CD4-positive, alpha-beta T cell (primary cell): ENCODE measurements around the gene HIBADH. TPM values are rescaled to one million over a fixed set of nuclear protein-coding genes. Genes with fewer than 3 reads are reported as not detected.
"Not testable (repeated sequence)": the region's sequence is repeated elsewhere in the genome, so short reads cannot be mapped to it uniquely, and the experiment has no call there.

Source experiments
- ATAC-seq: fragments of 200-7000 bp; cut with Tn5 transposase; one replicate; pipeline ENCODE4 v1.10.0; 2022; ENCODE audit warnings: mild to moderate bottlenecking; ENCODE audit not compliant: poor library complexity
- CTCF ChIA-PET: fragments of 350-600 bp; sonication (Branson Sonifier 250); formaldehyde crosslinking; loops from one replicate; lab custom pipeline; 2021; ENCODE audit warnings: antibody characterized with exemption, inconsistent platforms; lab: Charles Lee
- POLR2A ChIA-PET: fragments of 350-600 bp; sonication (Branson Sonifier 250); formaldehyde crosslinking; loops from one replicate; lab custom pipeline; 2021; ENCODE audit warnings: antibody characterized with exemption, inconsistent platforms; lab: Charles Lee
- DNase-seq, 14 experiments: peaks; one replicate each; pipeline ENCODE4 v3.0.0-alpha.2; 2013 to 2020; ENCODE audit warnings: mixed read lengths in 2 of 14
- H3K27ac ChIP-seq, 2 donors: one replicate each; pipeline versions ENCODE4 v1.5.1 to v1.7.0; 2013; ENCODE audit warnings: low read length in 2 of 2, low read depth in 1 of 2, mild to moderate bottlenecking in 1 of 2
- H3K27me3 ChIP-seq, 2 experiments: 1 replicate in 1 of 2; 2 replicates in 1 of 2; pipeline versions ENCODE4 v1.6.1 to v1.7.0; 2013; ENCODE audit warnings: low read length in 2 of 2, control low read depth in 1 of 2, mild to moderate bottlenecking in 1 of 2, moderate library complexity in 1 of 2; ENCODE audit not compliant: insufficient read depth in 2 of 2, control insufficient read depth in 1 of 2
- H3K36me3 ChIP-seq: one replicate; pipeline ENCODE4 v1.6.1; 2013; ENCODE audit warnings: low read length, control low read depth; ENCODE audit not compliant: insufficient read depth
- H3K4me1 ChIP-seq: one replicate; pipeline ENCODE4 v1.6.1; 2013; ENCODE audit warnings: low read length, control low read depth; ENCODE audit not compliant: insufficient read depth
- H3K4me3 ChIP-seq: one replicate; pipeline ENCODE4 v1.5.1; 2013; ENCODE audit warnings: mild to moderate bottlenecking, low read length, moderate library complexity
- H3K9me3 ChIP-seq, 2 experiments: 1 replicate in 1 of 2; 2 replicates in 1 of 2; pipeline versions ENCODE4 v1.6.1 to v1.7.0; 2013; ENCODE audit warnings: low read length in 2 of 2, mild to moderate bottlenecking in 2 of 2, control low read depth in 1 of 2, moderate library complexity in 1 of 2; ENCODE audit not compliant: control insufficient read depth in 1 of 2, insufficient read depth in 1 of 2
- H3K27ac Mint-ChIP-seq: one replicate; pipeline ENCODE4 v1.8.0; 2020; ENCODE audit warnings: mixed read lengths
- H3K27me3 Mint-ChIP-seq: one replicate; pipeline ENCODE4 v1.8.0; 2021; ENCODE audit warnings: mixed read lengths
- H3K36me3 Mint-ChIP-seq: one replicate; pipeline ENCODE4 v1.8.0; 2021; ENCODE audit warnings: low read depth, mixed read lengths
- H3K4me1 Mint-ChIP-seq: one replicate; pipeline ENCODE4 v1.8.0; 2021; ENCODE audit warnings: low read depth, mixed read lengths
- H3K4me3 Mint-ChIP-seq: one replicate; pipeline ENCODE4 v1.8.0; 2020; ENCODE audit warnings: mild to moderate bottlenecking, mixed read lengths
- H3K9me3 Mint-ChIP-seq: one replicate; pipeline ENCODE4 v1.8.0; 2020; ENCODE audit warnings: mixed read lengths
- CTCF ChIP-seq: fragments of 200-600 bp; IDR thresholded peaks from one replicate; pipeline ENCODE4 v1.8.0; 2022; ENCODE audit warnings: antibody characterized with exemption, mild to moderate bottlenecking
- intact Hi-C, 2 experiments: fragments of 100-400 bp; cut with DNase I in 1 of 2; cut with micrococcal nuclease in 1 of 2; formaldehyde crosslinking; loops; one replicate each; pipeline versions ENCODE4 v1.15.1 to v1.9.0; 2023 to 2025; cut with DNase I, micrococcal nuclease
- total RNA-seq, 174 experiments: library from RNA in 2 of 174; stranded (reverse) in 2 of 174; gene quantifications; one replicate each; pipeline ENCODE4 v1.2.3 and lab custom pipeline; 2021 to 2026

Gene HIBADH
- total RNA-seq, 2 experiments from 2014 or later: 6.3 to 8.4 TPM

DNA sequence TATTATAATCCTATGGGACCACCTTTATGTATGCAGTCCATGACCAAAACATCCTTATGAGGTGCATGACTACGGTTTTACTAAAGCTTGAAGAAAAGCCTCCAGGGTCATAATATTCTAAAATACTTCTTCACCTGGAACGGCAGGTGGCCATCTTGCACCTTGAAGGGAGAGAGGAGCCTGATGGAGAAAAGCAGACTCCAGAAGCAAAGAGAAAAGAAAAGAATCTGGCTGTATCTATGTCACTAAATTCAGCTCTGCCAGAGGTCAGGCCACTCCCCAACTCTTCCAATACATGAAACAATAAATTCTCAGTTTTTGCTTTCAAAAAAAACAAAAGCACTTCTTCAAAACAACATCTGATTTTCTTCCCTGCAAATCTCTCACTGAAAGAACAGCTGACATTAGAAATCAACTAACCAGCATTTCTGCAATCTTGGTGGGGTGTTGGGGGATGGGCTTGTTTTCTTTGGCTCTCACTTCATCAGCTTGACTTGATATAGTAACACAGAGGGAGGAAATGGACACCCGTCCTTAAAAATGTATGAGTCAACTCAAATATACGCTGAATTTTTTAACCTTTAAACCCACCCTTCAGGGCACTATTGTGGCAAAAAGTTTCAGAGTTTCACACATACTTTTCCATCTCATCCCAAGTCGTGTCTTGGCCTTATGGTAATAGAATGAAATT is 21.7 kb downstream of the HIBADH start:
- no peaks in the 10 kb centered on the region for H3K9me3 Mint-ChIP-seq
- DNase-seq (no peak), ATAC-seq (no peak)
- H3K27ac Mint-ChIP-seq: no peak overlapping the region
- ChIA-PET CTCF (interaction anchor here (1.2 to 1.3 kb wide), 2 partner anchors 9 to 133 kb away, joined by 3 read pairs; no protein-coding TSS in a partner anchor), POLR2A (no interaction called here)
- Histone ChIP-seq H3K27me3 (no peaks in the 10 kb centered on the region), H3K9me3 (no peaks in the 10 kb centered on the region), H3K36me3 (no peaks in the 10 kb centered on the region), H3K4me3 (no peak overlapping the region), H3K27ac (no peak overlapping the region), H3K4me1 (no peaks in the 10 kb centered on the region)
- peaks cover 34% of the 10 kb centered on the region for H3K4me1 Mint-ChIP-seq
- no peak for TF ChIP-seq CTCF
- no peak overlapping the region for H3K4me3 Mint-ChIP-seq
- H3K27me3 Mint-ChIP-seq: no peaks in the 10 kb centered on the region
- intact Hi-C loops: no loop called here
- H3K36me3 Mint-ChIP-seq: peaks cover 60% of the 10 kb centered on the region

- peaks cover 38% of the 10 kb centered on the region for H3K4me1 Mint-ChIP-seq
- H3K27ac ChIP-seq: no peak overlapping the region
- H3K36me3 ChIP-seq: no peaks in the 10 kb centered on the region
- ChIA-PET POLR2A (no interaction called here), CTCF (no interaction called here)
- no peaks in the 10 kb centered on the region for H3K9me3 ChIP-seq
- peaks cover 52% of the 10 kb centered on the region for H3K36me3 Mint-ChIP-seq
- no peak overlapping the region for H3K27ac Mint-ChIP-seq
- intact Hi-C loops: no loop called here
- no peak for TF ChIP-seq CTCF
- no peaks in the 10 kb centered on the region for H3K27me3 Mint-ChIP-seq
- DNase-seq: no peak
- H3K4me1 ChIP-seq: peaks cover 4% of the 10 kb centered on the region
- H3K27me3 ChIP-seq: no peaks in the 10 kb centered on the region
- no peak for ATAC-seq
- no peak overlapping the region for H3K4me3 Mint-ChIP-seq
- no peaks in the 10 kb centered on the region for H3K9me3 Mint-ChIP-seq
- no peak overlapping the region for H3K4me3 ChIP-seq
Measured at GRCh38 chr7:27639851-27640250, 22.8 kb downstream of the HIBADH start.

DNA sequence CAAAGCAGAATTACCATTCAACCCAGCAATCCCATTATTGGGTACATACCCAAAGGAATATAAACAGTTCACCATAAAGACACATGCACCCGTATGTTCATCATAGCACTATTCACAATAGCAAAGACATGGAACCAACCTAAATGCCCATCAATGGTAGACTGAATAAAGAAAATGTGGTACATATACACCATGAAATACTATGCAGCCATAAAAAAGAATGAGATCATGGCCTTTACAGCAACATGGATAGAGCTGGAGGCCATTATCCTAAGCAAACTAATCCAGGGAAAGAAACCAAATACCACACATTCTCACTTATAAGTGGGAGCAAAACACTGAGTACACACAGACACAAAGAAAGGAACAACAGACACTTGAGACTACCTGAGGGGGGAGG is 23.6 kb downstream of the HIBADH start:
- CTCF ChIA-PET, H3K9me3 Mint-ChIP-seq, H3K9me3 ChIP-seq, ATAC-seq, DNase-seq, H3K4me1 ChIP-seq, H3K27ac Mint-ChIP-seq, H3K36me3 ChIP-seq, H3K4me3 ChIP-seq, H3K4me3 Mint-ChIP-seq, H3K27me3 Mint-ChIP-seq, H3K27ac ChIP-seq, intact Hi-C loops, POLR2A ChIA-PET, H3K27me3 ChIP-seq: not testable (repeated sequence)
- peaks cover 38% of the 10 kb centered on the region for H3K4me1 Mint-ChIP-seq
- peaks cover 49% of the 10 kb centered on the region for H3K36me3 Mint-ChIP-seq
